Loucy (cell line): ENCODE data around the gene TBCD.
"Not testable (repeated sequence)": the region's sequence is repeated elsewhere in the genome, so short reads cannot be mapped to it uniquely, and the experiment has no call there.

Source experiments
- CTCF ChIP-seq: fragments of 200-600 bp; sonication (generic); conservative IDR thresholded peaks from 2 replicates; pipeline ENCODE4 v1.5.1; 2014; ENCODE audit warnings: mild to moderate bottlenecking, antibody characterized with exemption, low read length
- EZH2phosphoT487 ChIP-seq: fragments of 200-600 bp; IDR thresholded peaks from 2 replicates; pipeline ENCODE4 v1.6.1; 2018; ENCODE audit warnings: antibody characterized with exemption, mild to moderate bottlenecking, moderate library complexity, borderline replicate concordance

DNA sequence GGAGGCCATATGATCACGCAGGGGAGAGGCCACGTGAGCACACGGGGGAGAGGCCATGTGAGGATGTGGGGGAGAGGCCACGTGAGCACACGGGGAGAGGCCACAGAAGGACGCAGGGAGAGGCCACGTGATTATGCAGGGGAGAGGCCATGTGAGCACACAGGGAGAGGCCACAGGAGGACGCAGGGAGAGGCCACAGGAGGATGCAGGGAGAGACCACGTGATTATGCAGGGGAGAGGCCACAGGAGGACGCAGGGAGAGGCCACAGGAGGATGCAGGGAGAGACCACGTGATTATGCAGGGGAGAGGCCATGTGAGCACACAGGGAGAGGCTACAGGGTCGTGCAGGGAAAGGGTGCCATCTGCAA, 232.4 kb downstream of the TBCD start:
- not testable (repeated sequence) for TF ChIP-seq CTCF, EZH2phosphoT487
